PC-3 (cell line): Measurements from ENCODE around the gene DAAM1.

Experiments used
- EZH2phosphoT487 ChIP-seq: fragments of 300-600 bp; sonication (generic); IDR thresholded peaks from 2 replicates; pipeline ENCODE4 v1.6.1; 2018; ENCODE audit warnings: mild to moderate bottlenecking, antibody characterized with exemption, low read length, borderline replicate concordance
- TF ChIP-seq, protein P1 (sequence below): fragments of 300-600 bp; sonication (generic); conservative IDR thresholded peaks from 2 replicates; pipeline ENCODE4 v1.5.1; 2017; ENCODE audit warnings: antibody characterized with exemption, low read depth, mild to moderate bottlenecking, low read length

DNA sequence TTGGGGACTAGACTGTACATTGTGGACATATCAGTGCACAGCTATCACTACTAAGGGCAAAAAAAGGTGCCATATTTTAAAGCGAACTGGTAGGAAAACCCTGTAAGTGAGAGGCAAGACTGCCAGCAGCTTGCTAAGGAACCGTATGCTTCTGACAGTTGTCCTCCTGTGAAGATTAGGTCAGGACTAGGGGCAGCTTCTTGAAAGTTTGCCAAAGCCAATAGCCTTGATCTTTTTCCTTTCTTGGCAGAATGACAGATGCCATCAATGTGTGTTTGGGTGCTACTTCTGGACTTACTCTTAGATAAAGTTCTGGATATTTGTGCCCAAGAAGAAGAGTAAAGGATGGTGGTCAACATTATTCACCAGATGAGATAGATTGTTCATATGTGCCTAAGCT, 7.4 kb downstream of the DAAM1 start:
- TF ChIP-seq, protein P1, sequence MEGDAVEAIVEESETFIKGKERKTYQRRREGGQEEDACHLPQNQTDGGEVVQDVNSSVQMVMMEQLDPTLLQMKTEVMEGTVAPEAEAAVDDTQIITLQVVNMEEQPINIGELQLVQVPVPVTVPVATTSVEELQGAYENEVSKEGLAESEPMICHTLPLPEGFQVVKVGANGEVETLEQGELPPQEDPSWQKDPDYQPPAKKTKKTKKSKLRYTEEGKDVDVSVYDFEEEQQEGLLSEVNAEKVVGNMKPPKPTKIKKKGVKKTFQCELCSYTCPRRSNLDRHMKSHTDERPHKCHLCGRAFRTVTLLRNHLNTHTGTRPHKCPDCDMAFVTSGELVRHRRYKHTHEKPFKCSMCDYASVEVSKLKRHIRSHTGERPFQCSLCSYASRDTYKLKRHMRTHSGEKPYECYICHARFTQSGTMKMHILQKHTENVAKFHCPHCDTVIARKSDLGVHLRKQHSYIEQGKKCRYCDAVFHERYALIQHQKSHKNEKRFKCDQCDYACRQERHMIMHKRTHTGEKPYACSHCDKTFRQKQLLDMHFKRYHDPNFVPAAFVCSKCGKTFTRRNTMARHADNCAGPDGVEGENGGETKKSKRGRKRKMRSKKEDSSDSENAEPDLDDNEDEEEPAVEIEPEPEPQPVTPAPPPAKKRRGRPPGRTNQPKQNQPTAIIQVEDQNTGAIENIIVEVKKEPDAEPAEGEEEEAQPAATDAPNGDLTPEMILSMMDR = no peak
- TF ChIP-seq EZH2phosphoT487 = no peak
